GM23248 (cell line): ENCODE measurements around the gene ENPP4. TPM values are rescaled to one million over a fixed set of nuclear protein-coding genes. Genes with fewer than 3 reads are reported as not detected.
A peak's percentile ranks its signal among the peaks of the same experiment; 100 is the strongest.

ENCODE experiments used
- DNase-seq: peaks from one replicate; pipeline ENCODE4 v3.0.0-alpha.2; 2015
- H2AFZ ChIP-seq: fragments of 200-600 bp; sonication (generic); 2 replicates; pipeline ENCODE4 v1.6.1; 2016; ENCODE audit warnings: antibody characterized with exemption
- H3F3A ChIP-seq: fragments of 200-600 bp; sonication (generic); 2 replicates; pipeline ENCODE4 v1.6.1; 2016; ENCODE audit warnings: mild to moderate bottlenecking, antibody characterized with exemption, mixed run types; ENCODE audit not compliant: insufficient read depth
- H3K27ac ChIP-seq: fragments of 200-600 bp; sonication (generic); 2 replicates; pipeline ENCODE4 v1.5.1; 2016; ENCODE audit warnings: mild to moderate bottlenecking
- H3K27me3 ChIP-seq: fragments of 200-600 bp; sonication (generic); replicated peaks from 2 replicates; pipeline ENCODE4 v1.6.1; 2016; ENCODE audit warnings: mild to moderate bottlenecking; ENCODE audit not compliant: insufficient read depth
- H3K36me3 ChIP-seq: fragments of 200-600 bp; sonication (generic); 2 replicates; pipeline ENCODE4 v1.6.1; 2016; ENCODE audit warnings: low read depth, mild to moderate bottlenecking
- H3K4me1 ChIP-seq: fragments of 200-600 bp; sonication (generic); 2 replicates; pipeline ENCODE4 v1.6.1; 2016; ENCODE audit warnings: mild to moderate bottlenecking; ENCODE audit not compliant: insufficient read depth
- H3K4me2 ChIP-seq: fragments of 200-600 bp; sonication (generic); one replicate; pipeline ENCODE4 v1.6.1; 2016; ENCODE audit warnings: mild to moderate bottlenecking; ENCODE audit not compliant: unreplicated experiment
- H3K4me3 ChIP-seq: fragments of 200-600 bp; sonication (generic); 2 replicates; pipeline ENCODE4 v1.5.1; 2016; ENCODE audit warnings: mild to moderate bottlenecking
- H3K79me2 ChIP-seq: fragments of 200-600 bp; sonication (generic); 2 replicates; pipeline ENCODE4 v1.6.1; 2016; ENCODE audit warnings: mild to moderate bottlenecking; ENCODE audit not compliant: insufficient read depth
- H3K9ac ChIP-seq: fragments of 200-600 bp; sonication (generic); 2 replicates; pipeline ENCODE4 v1.6.1; 2016; ENCODE audit warnings: mild to moderate bottlenecking
- H3K9me2 ChIP-seq: fragments of 200-600 bp; sonication (generic); 2 replicates; pipeline ENCODE4 v1.6.1; 2016; ENCODE audit warnings: mixed run types, mild to moderate bottlenecking, moderate library complexity; ENCODE audit not compliant: insufficient read depth
- H3K9me3 ChIP-seq: fragments of 200-600 bp; sonication (generic); one replicate; pipeline ENCODE4 v1.6.1; 2017; ENCODE audit warnings: low read depth
- H4K20me1 ChIP-seq: fragments of 200-600 bp; sonication (generic); 2 replicates; pipeline ENCODE4 v1.6.0; 2016; ENCODE audit not compliant: insufficient read depth
- EZH2 ChIP-seq: fragments of 200-600 bp; sonication (generic); IDR thresholded peaks from 2 replicates; pipeline ENCODE4 v1.6.1; 2018; ENCODE audit warnings: antibody characterized with exemption, mild to moderate bottlenecking; ENCODE audit not compliant: insufficient read depth, poor library complexity, severe bottlenecking
- EZH2phosphoT487 ChIP-seq: fragments of 200-600 bp; sonication (generic); IDR thresholded peaks from 2 replicates; pipeline ENCODE4 v1.6.1; 2018; ENCODE audit warnings: antibody characterized with exemption, moderate library complexity, mild to moderate bottlenecking, low read depth; ENCODE audit not compliant: insufficient read depth
- WGBS, 2 experiments: methylation state at CpG; one replicate each; pipeline ENCODE4 v1.1.6; 2015 to 2017; ENCODE audit warnings: low lambda C conversion rate in 2 of 2, low coverage in 1 of 2; ENCODE audit errors: missing lambda C conversion rate in 2 of 2; 5-methylcytosine and 5-hydroxymethylcytosine counted together
- in situ Hi-C: fragments of 300-500 bp; cut with MboI; formaldehyde crosslinking; loops from 2 replicates; pipeline ENCODE4 v1.15.0; 2020
- polyA plus RNA-seq: library from polyadenylated mRNA; unstranded; fragments of >200 nt; fragmentation: Nextera tagmentation; extraction: Ambion mirVana; gene quantifications from 2 replicates; pipeline ENCODE4 v1.2.1, GENCODE V29; 2016
- total RNA-seq: library from RNA; depleted of rRNA; stranded (reverse); fragments of >200 nt; shearing (Covaris generic); gene quantifications from 2 replicates; pipeline ENCODE4 v1.2.3, GENCODE V29; 2014

ENPP4 gene
- total and polyA plus RNA-seq, 2 experiments from 2014 or later: 1.1 to 1.9 TPM

- H3K4me3 ChIP-seq: no peak overlapping the region
- no peaks in the 10 kb centered on the region for H3K4me1 ChIP-seq
- H3K9ac ChIP-seq: no peak overlapping the region
- H3K9me3 ChIP-seq: no peaks in the 10 kb centered on the region
- in situ Hi-C loops: loop anchor here (25.0 kb wide), 2 partner anchors 312 to 512 kb away; no protein-coding TSS in a partner anchor
- DNase-seq: no peak
- H4K20me1 ChIP-seq: no peaks in the 10 kb centered on the region
- no peaks in the 10 kb centered on the region for H3F3A ChIP-seq
- TF ChIP-seq EZH2phosphoT487 (no peak), EZH2 (no peak)
- H3K27me3 ChIP-seq: 0 out of 2 replicates have a peak, but pooled peaks cover 7% of the 10 kb centered on the region
- WGBS, 2 experiments: 35% methylated on average over 3 of the region's 3 CpGs
- no peak overlapping the region for H3K4me2 ChIP-seq
- no peaks in the 10 kb centered on the region for H3K9me2 ChIP-seq
- no peaks in the 10 kb centered on the region for H3K79me2 ChIP-seq
- H2AFZ ChIP-seq: no peak overlapping the region
- H3K36me3 ChIP-seq: no peaks in the 10 kb centered on the region
- H3K27ac ChIP-seq: no peak overlapping the region
Measured at GRCh38 chr6:46099952-46100351, 29.8 kb upstream of the ENPP4 start.

- in situ Hi-C loops: no loop called here
- Histone ChIP-seq H3K4me2 (no peak overlapping the region), H3K9ac (no peak overlapping the region), H3K9me3 (no peaks in the 10 kb centered on the region), H3K9me2 (no peaks in the 10 kb centered on the region), H3K4me1 (no peaks in the 10 kb centered on the region), H3F3A (no peaks in the 10 kb centered on the region), H3K27ac (no peak overlapping the region), H3K79me2 (no peaks in the 10 kb centered on the region), H3K4me3 (no peak overlapping the region), H3K27me3 (0 out of 2 replicates have a peak, but pooled peaks cover 7% of the 10 kb centered on the region), H4K20me1 (no peaks in the 10 kb centered on the region), H2AFZ (no peak overlapping the region), H3K36me3 (no peaks in the 10 kb centered on the region)
- no peak for DNase-seq
- WGBS, 2 experiments: 24 to 27% methylated on average over 3 of the region's 3 CpGs
- TF ChIP-seq EZH2phosphoT487 (no peak), EZH2 (no peak)
Measured at GRCh38 chr6:46102123-46102522, 27.7 kb upstream of the ENPP4 start.

GRCh38 chr6:46103441-46104115 lies 26.2 kb upstream of the ENPP4 start:
- H3F3A ChIP-seq: no peaks in the 10 kb centered on the region
- no peak for TF ChIP-seq EZH2
- no peak for TF ChIP-seq EZH2phosphoT487
- H3K9ac ChIP-seq: no peak overlapping the region
- H3K27me3 ChIP-seq: 0 out of 2 replicates have a peak, but pooled peaks cover 7% of the 10 kb centered on the region
- H2AFZ ChIP-seq: no peak overlapping the region
- H3K79me2 ChIP-seq: no peaks in the 10 kb centered on the region
- no peaks in the 10 kb centered on the region for H3K9me2 ChIP-seq
- H3K36me3 ChIP-seq: no peaks in the 10 kb centered on the region
- no peak overlapping the region for H3K4me3 ChIP-seq
- H3K27ac ChIP-seq: no peak overlapping the region
- in situ Hi-C loops: no loop called here
- peak; percentile 14 for DNase-seq
- H3K4me1 ChIP-seq: no peaks in the 10 kb centered on the region
- no peak overlapping the region for H3K4me2 ChIP-seq
- H4K20me1 ChIP-seq: no peaks in the 10 kb centered on the region
- H3K9me3 ChIP-seq: no peaks in the 10 kb centered on the region

- Histone ChIP-seq H3K9me3 (no peaks in the 10 kb centered on the region), H3K4me2 (no peak overlapping the region), H3K9ac (no peak overlapping the region), H4K20me1 (no peaks in the 10 kb centered on the region), H3K27ac (no peak overlapping the region), H3K27me3 (0 out of 2 replicates have a peak, but pooled peaks cover 7% of the 10 kb centered on the region), H3F3A (no peaks in the 10 kb centered on the region), H3K4me1 (no peaks in the 10 kb centered on the region), H3K79me2 (no peaks in the 10 kb centered on the region), H3K4me3 (no peak overlapping the region), H3K36me3 (no peaks in the 10 kb centered on the region), H2AFZ (no peak overlapping the region), H3K9me2 (no peaks in the 10 kb centered on the region)
- 61 to 72% methylated on average over 3 of the region's 3 CpGs for WGBS, 2 experiments
- no peak for DNase-seq
- in situ Hi-C loops: no loop called here
- TF ChIP-seq EZH2 (no peak), EZH2phosphoT487 (no peak)
Measured at GRCh38 chr6:46104209-46104608, 25.6 kb upstream of the ENPP4 start.

- in situ Hi-C loops: no loop called here
- H3K79me2 ChIP-seq: no peaks in the 10 kb centered on the region
- H3K4me2 ChIP-seq: no peak overlapping the region
- no peaks in the 10 kb centered on the region for H3K9me2 ChIP-seq
- H3K36me3 ChIP-seq: no peaks in the 10 kb centered on the region
- TF ChIP-seq EZH2phosphoT487: no peak
- TF ChIP-seq EZH2: no peak
- H3K4me3 ChIP-seq: no peak overlapping the region
- DNase-seq: no peak
- H3K4me1 ChIP-seq: no peaks in the 10 kb centered on the region
- no peak overlapping the region for H3K27ac ChIP-seq
- 0 out of 2 replicates have a peak, but pooled peaks cover 7% of the 10 kb centered on the region for H3K27me3 ChIP-seq
- H3K9me3 ChIP-seq: no peaks in the 10 kb centered on the region
- no peak overlapping the region for H3K9ac ChIP-seq
- H3F3A ChIP-seq: no peaks in the 10 kb centered on the region
- 32 to 43% methylated on average over 1 of the region's 1 CpG for WGBS, 2 experiments
- H2AFZ ChIP-seq: no peak overlapping the region
- no peaks in the 10 kb centered on the region for H4K20me1 ChIP-seq
Measured at GRCh38 chr6:46105568-46105967, 24.2 kb upstream of the ENPP4 start.
